Measurements from ENCODE around the gene MPPED2. TPM values are rescaled to one million over a fixed set of nuclear protein-coding genes. Genes with fewer than 3 reads are reported as not detected.

Gene MPPED2
- total RNA-seq, 1 donor from 2014 or later = 5.3 TPM

- Histone ChIP-seq H3K36me3 (no peaks in the 10 kb centered on the region), H3K27me3 (no peaks in the 10 kb centered on the region), H3K4me1 (peaks cover 6 to 37% of the 10 kb centered on the region in 2 donors), H3K27ac (peak overlapping the region; percentile 80), H3K9me3 (no peaks in the 10 kb centered on the region), H3K4me3 (peak overlapping the region in 1 of 2 donors; percentile 47)
- no peak for TF ChIP-seq CTCF (IDR thresholded peaks at IDR 0.05)
- DNase-seq (ENCODE audit: low spot score in 2 of 2) = no peak
- intact Hi-C loops (cut with DNase I) = loop anchor here (5.0 kb wide), 1 partner anchor 79 kb away; no protein-coding TSS in a partner anchor
Measured at GRCh38 chr11:30483056-30483455, 103.1 kb downstream of the MPPED2 start.

- peak overlapping the region; percentile 21 to 47 for H3K4me3 ChIP-seq
- H3K27ac ChIP-seq = peak overlapping the region; percentile 80
- TF ChIP-seq CTCF (IDR thresholded peaks at IDR 0.05) = no peak
- no peaks in the 10 kb centered on the region for H3K36me3 ChIP-seq
- peaks cover 6 to 31% of the 10 kb centered on the region in 2 donors for H3K4me1 ChIP-seq
- no peak for DNase-seq (ENCODE audit: low spot score in 2 of 2)
- no peaks in the 10 kb centered on the region for H3K27me3 ChIP-seq
- intact Hi-C loops (cut with DNase I) = loop anchor here (5.0 kb wide), 1 partner anchor 81 kb away; no protein-coding TSS in a partner anchor
- no peaks in the 10 kb centered on the region for H3K9me3 ChIP-seq
Measured at GRCh38 chr11:30481796-30482195, 104.4 kb downstream of the MPPED2 start.

- TF ChIP-seq CTCF (IDR thresholded peaks at IDR 0.05) = no peak
- H3K4me3 ChIP-seq = peak overlapping the region in 1 of 2 donors; percentile 47
- no peak for DNase-seq (ENCODE audit: low spot score in 2 of 2)
- intact Hi-C loops (cut with DNase I) = loop anchor here (5.0 kb wide), 1 partner anchor 81 kb away; no protein-coding TSS in a partner anchor
- peak overlapping the region; percentile 80 for H3K27ac ChIP-seq
- no peaks in the 10 kb centered on the region for H3K36me3 ChIP-seq
- H3K4me1 ChIP-seq = peaks cover 6 to 30% of the 10 kb centered on the region in 2 donors
- no peaks in the 10 kb centered on the region for H3K9me3 ChIP-seq
- H3K27me3 ChIP-seq = no peaks in the 10 kb centered on the region
Measured at GRCh38 chr11:30481330-30481729, 104.8 kb downstream of the MPPED2 start.

GRCh38 chr11:30479899-30480298 lies 106.3 kb downstream of the MPPED2 start:
- intact Hi-C loops (cut with DNase I) = loop anchor here (2.0 to 5.0 kb wide), 2 partner anchors 82 to 105 kb away; no protein-coding TSS in a partner anchor
- no peak for DNase-seq (ENCODE audit: low spot score in 2 of 2)
- Histone ChIP-seq H3K36me3 (no peaks in the 10 kb centered on the region), H3K4me1 (peaks cover 6 to 34% of the 10 kb centered on the region in 2 donors), H3K27me3 (no peaks in the 10 kb centered on the region), H3K4me3 (peak overlapping the region in 1 of 2 donors; percentile 26), H3K27ac (peak overlapping the region; percentile 80), H3K9me3 (no peaks in the 10 kb centered on the region)
- no peak for TF ChIP-seq CTCF (IDR thresholded peaks at IDR 0.05)

GRCh38 chr11:30478923-30479322 lies 107.2 kb downstream of the MPPED2 start:
- peak in 1 of 2 donors; percentile 73 for DNase-seq (ENCODE audit: low spot score in 2 of 2)
- H3K4me1 ChIP-seq = peaks cover 6 to 40% of the 10 kb centered on the region in 2 donors
- H3K27me3 ChIP-seq = no peaks in the 10 kb centered on the region
- no peak for TF ChIP-seq CTCF (IDR thresholded peaks at IDR 0.05)
- H3K9me3 ChIP-seq = no peaks in the 10 kb centered on the region
- H3K4me3 ChIP-seq = peak overlapping the region in 1 of 2 donors; percentile 26
- no peaks in the 10 kb centered on the region for H3K36me3 ChIP-seq
- H3K27ac ChIP-seq = peak overlapping the region; percentile 80
- intact Hi-C loops (cut with DNase I) = loop anchor here (2.0 kb wide), 1 partner anchor 106 kb away; no protein-coding TSS in a partner anchor

Data from ascending aorta (tissue), 2 donors.